Tibial nerve (tissue), 4 donors: ENCODE measurements around the gene CCDC34. TPM values are rescaled to one million over a fixed set of nuclear protein-coding genes. Genes with fewer than 3 reads are reported as not detected.

Experiments
- DNase-seq, 2 donors: peaks; one replicate each; pipeline ENCODE4 v3.0.0-alpha.2; 2019; ENCODE audit warnings: low spot score in 2 of 2
- H3K27ac ChIP-seq, 4 donors: fragments of 200-600 bp; sonication (generic) in 3 of 4; one replicate each; pipeline ENCODE4 v1.5.1; 2017 to 2019; ENCODE audit warnings: mild to moderate bottlenecking in 1 of 4
- H3K27me3 ChIP-seq, 2 donors: fragments of 200-600 bp; sonication (generic) in 1 of 2; one replicate each; pipeline versions ENCODE4 v1.5.1 to v1.6.0; 2017 to 2019
- H3K36me3 ChIP-seq, 3 donors: fragments of 200-600 bp; sonication (generic); one replicate each; pipeline ENCODE4 v1.5.1; 2018 to 2019
- H3K4me1 ChIP-seq, 4 donors: fragments of 200-600 bp; sonication (generic) in 3 of 4; one replicate each; pipeline ENCODE4 v1.5.1; 2017 to 2019
- H3K4me3 ChIP-seq, 4 donors: fragments of 200-600 bp; sonication (generic) in 3 of 4; one replicate each; pipeline ENCODE4 v1.5.1; 2017 to 2019; ENCODE audit warnings: mild to moderate bottlenecking in 1 of 4, moderate library complexity in 1 of 4
- H3K9me3 ChIP-seq, 4 donors: fragments of 200-600 bp; sonication (generic) in 3 of 4; one replicate each; pipeline ENCODE4 v1.5.1; 2017 to 2019
- CTCF ChIP-seq, 5 experiments: fragments of 200-600 bp in 3 of 5; fragments of 450-650 bp in 2 of 5; sonication (generic) in 3 of 5; IDR thresholded peaks; one replicate each; pipeline ENCODE4 v1.5.1; 2016 to 2019; ENCODE audit warnings: antibody characterized with exemption in 5 of 5, mild to moderate bottlenecking in 3 of 5, moderate library complexity in 2 of 5
- EP300 ChIP-seq, 2 donors: sonication (generic); formaldehyde crosslinking; IDR thresholded peaks; one replicate each; pipeline ENCODE4 v1.6.1; 2017; ENCODE audit warnings: antibody characterized with exemption in 2 of 2, mild to moderate bottlenecking in 1 of 2
- POLR2A ChIP-seq, 2 donors: fragments of 450-650 bp; IDR thresholded peaks; one replicate each; pipeline ENCODE4 v1.6.1; 2017; ENCODE audit warnings: antibody characterized with exemption in 2 of 2, mild to moderate bottlenecking in 2 of 2, moderate library complexity in 2 of 2
- WGBS, 2 donors: methylation state at CpG; one replicate each; pipeline ENCODE4 v1.1.5; 2018; 5-methylcytosine and 5-hydroxymethylcytosine counted together
- total RNA-seq, 4 donors: library from RNA; depleted of rRNA; stranded (reverse); fragments of >200 nt; gene quantifications; one replicate each; pipeline ENCODE4 v1.1.0, GENCODE V29; 2016

The CCDC34 gene
- total RNA-seq, 4 donors from 2014 or later, result 1.4 to 11.5 (median 4.7) TPM

GRCh38 chr11:27352781-27353180, 10.2 kb downstream of the CCDC34 start:
- no peak for TF ChIP-seq POLR2A (IDR thresholded peaks at IDR 0.05)
- no peak for TF ChIP-seq CTCF (IDR thresholded peaks at IDR 0.05)
- no peak for TF ChIP-seq EP300 (IDR thresholded peaks at IDR 0.05)
- Histone ChIP-seq H3K9me3 (no peaks in the 10 kb centered on the region), H3K27ac (no peak overlapping the region), H3K4me1 (peaks cover 0 to 12% (median 0%) of the 10 kb centered on the region in 4 donors), H3K4me3 (no peak overlapping the region), H3K27me3 (no peaks in the 10 kb centered on the region), H3K36me3 (no peaks in the 10 kb centered on the region)
- 99% methylated on average over 2 of the region's 2 CpGs for WGBS, 2 donors
- no peak for DNase-seq

GRCh38 chr11:27350511-27350910, 12.5 kb downstream of the CCDC34 start:
- H3K27me3 ChIP-seq, result no peaks in the 10 kb centered on the region
- H3K36me3 ChIP-seq, result no peaks in the 10 kb centered on the region
- H3K4me1 ChIP-seq, result peaks cover 0 to 12% (median 0%) of the 10 kb centered on the region in 4 donors
- no peaks in the 10 kb centered on the region for H3K9me3 ChIP-seq
- no peak for TF ChIP-seq CTCF (IDR thresholded peaks at IDR 0.05)
- no peak for TF ChIP-seq EP300 (IDR thresholded peaks at IDR 0.05)
- TF ChIP-seq POLR2A (IDR thresholded peaks at IDR 0.05), result no peak
- no peak for DNase-seq
- no peak overlapping the region for H3K27ac ChIP-seq
- no peak overlapping the region for H3K4me3 ChIP-seq

- Histone ChIP-seq H3K9me3 (no peaks in the 10 kb centered on the region), H3K4me3 (no peak overlapping the region), H3K36me3 (no peaks in the 10 kb centered on the region), H3K27me3 (no peaks in the 10 kb centered on the region), H3K27ac (no peak overlapping the region), H3K4me1 (peaks cover 0 to 12% (median 0%) of the 10 kb centered on the region in 4 donors)
- no peak for DNase-seq
- TF ChIP-seq POLR2A (IDR thresholded peaks at IDR 0.05) (no peak), EP300 (IDR thresholded peaks at IDR 0.05) (no peak), CTCF (IDR thresholded peaks at IDR 0.05) (no peak)
- 86 to 97% methylated on average over 2 of the region's 2 CpGs for WGBS, 2 donors
These were observed 13.1 kb downstream of the CCDC34 start for GRCh38 chr11:27349919-27350318.

GRCh38 chr11:27348340-27348873, 14.6 kb downstream of the CCDC34 start:
- Histone ChIP-seq H3K4me3 (no peak overlapping the region), H3K27ac (no peak overlapping the region), H3K27me3 (no peaks in the 10 kb centered on the region), H3K9me3 (no peaks in the 10 kb centered on the region), H3K4me1 (peaks cover 0 to 12% (median 0%) of the 10 kb centered on the region in 4 donors), H3K36me3 (no peaks in the 10 kb centered on the region)
- 31 to 33% methylated on average over 3 of the region's 3 CpGs for WGBS, 2 donors
- TF ChIP-seq POLR2A (IDR thresholded peaks at IDR 0.05) (no peak), CTCF (IDR thresholded peaks at IDR 0.05) (no peak), EP300 (IDR thresholded peaks at IDR 0.05) (no peak)
- no peak for DNase-seq

GRCh38 chr11:27347359-27348339, 15.4 kb downstream of the CCDC34 start:
- H3K4me1 ChIP-seq, result peaks cover 0 to 12% (median 0%) of the 10 kb centered on the region in 4 donors
- no peak overlapping the region for H3K27ac ChIP-seq
- TF ChIP-seq CTCF (IDR thresholded peaks at IDR 0.05) (no peak), POLR2A (IDR thresholded peaks at IDR 0.05) (no peak), EP300 (IDR thresholded peaks at IDR 0.05) (no peak)
- DNase-seq, result no peak
- no peak overlapping the region for H3K4me3 ChIP-seq
- H3K9me3 ChIP-seq, result no peaks in the 10 kb centered on the region
- H3K36me3 ChIP-seq, result no peaks in the 10 kb centered on the region
- 44 to 53% methylated on average over 5 of the region's 5 CpGs for WGBS, 2 donors
- no peaks in the 10 kb centered on the region for H3K27me3 ChIP-seq
